A673 (cell line): ENCODE measurements around the gene EEF1AKMT3.

Experiments used
- CTCF ChIP-seq: fragments of 300-800, 200-600 bp; sonication (generic); conservative IDR thresholded peaks from 2 replicates; pipeline ENCODE4 v1.5.1; 2017; ENCODE audit warnings: low read depth, mild to moderate bottlenecking, antibody characterized with exemption, low read length, moderate library complexity, mixed read lengths
- EZH2 ChIP-seq: fragments of 200-600 bp; sonication (generic); IDR thresholded peaks from 2 replicates; pipeline ENCODE4 v1.6.1; 2017; ENCODE audit warnings: borderline replicate concordance, low read depth, mild to moderate bottlenecking, mixed read lengths, antibody characterized with exemption, low read length; ENCODE audit not compliant: poor library complexity, severe bottlenecking

GRCh38 chr12:57809425-57809824 lies 37.0 kb downstream of the EEF1AKMT3 start:
- no peak for TF ChIP-seq CTCF
- no peak for TF ChIP-seq EZH2
